NCI-H146 (cell line): ENCODE data around the gene KIF7.
A peak's percentile ranks its signal among the peaks of the same experiment; 100 is the strongest.

Experiments
- DNase-seq: peaks from one replicate; lab custom pipeline; 2025; lab: John Stamatoyannopoulos, UW

Gene KIF7

GRCh38 chr15:89669309-89669865, 14.1 kb upstream of the KIF7 start:
- no peak for DNase-seq

- DNase-seq = no peak
Measured at GRCh38 chr15:89668171-89668570, 12.9 kb upstream of the KIF7 start.

GRCh38 chr15:89667706-89667960, 12.4 kb upstream of the KIF7 start:
- no peak for DNase-seq

- no peak for DNase-seq
Measured at GRCh38 chr15:89666858-89667705, 11.8 kb upstream of the KIF7 start.

- no peak for DNase-seq
Measured at GRCh38 chr15:89666184-89666857, 11.1 kb upstream of the KIF7 start.

GRCh38 chr15:89665449-89666181, 10.3 kb upstream of the KIF7 start:
- DNase-seq = peak; percentile 65

GRCh38 chr15:89664441-89665350, 9.4 kb upstream of the KIF7 start:
- DNase-seq = peak; percentile 77

- DNase-seq = no peak
Measured at GRCh38 chr15:89662893-89663626, 7.8 kb upstream of the KIF7 start.

- DNase-seq = no peak
Measured at GRCh38 chr15:89660556-89660955, 5.3 kb upstream of the KIF7 start.

GRCh38 chr15:89659295-89659694, 4.0 kb upstream of the KIF7 start:
- no peak for DNase-seq

GRCh38 chr15:89657686-89658200, 2.5 kb upstream of the KIF7 start:
- no peak for DNase-seq

- DNase-seq = no peak
Measured at GRCh38 chr15:89656116-89656815, 999 bp upstream of the KIF7 start.

GRCh38 chr15:89654301-89654761, 936 bp downstream of the KIF7 start:
- no peak for DNase-seq

GRCh38 chr15:89653578-89653977, 1.7 kb downstream of the KIF7 start:
- no peak for DNase-seq

GRCh38 chr15:89652666-89653065, 2.6 kb downstream of the KIF7 start:
- no peak for DNase-seq

GRCh38 chr15:89652131-89652530, 3.1 kb downstream of the KIF7 start:
- DNase-seq = no peak

GRCh38 chr15:89649716-89650115, 5.6 kb downstream of the KIF7 start:
- DNase-seq = no peak

GRCh38 chr15:89649013-89649625, 6.1 kb downstream of the KIF7 start:
- no peak for DNase-seq
